ENCODE data around the gene PYGB. TPM values are rescaled to one million over a fixed set of nuclear protein-coding genes. Genes with fewer than 3 reads are reported as not detected.
"Not testable (repeated sequence)": the region's sequence is repeated elsewhere in the genome, so short reads cannot be mapped to it uniquely, and the experiment has no call there.

PYGB gene
- polyA plus RNA-seq, 1 donor, result 24.4 TPM

DNA sequence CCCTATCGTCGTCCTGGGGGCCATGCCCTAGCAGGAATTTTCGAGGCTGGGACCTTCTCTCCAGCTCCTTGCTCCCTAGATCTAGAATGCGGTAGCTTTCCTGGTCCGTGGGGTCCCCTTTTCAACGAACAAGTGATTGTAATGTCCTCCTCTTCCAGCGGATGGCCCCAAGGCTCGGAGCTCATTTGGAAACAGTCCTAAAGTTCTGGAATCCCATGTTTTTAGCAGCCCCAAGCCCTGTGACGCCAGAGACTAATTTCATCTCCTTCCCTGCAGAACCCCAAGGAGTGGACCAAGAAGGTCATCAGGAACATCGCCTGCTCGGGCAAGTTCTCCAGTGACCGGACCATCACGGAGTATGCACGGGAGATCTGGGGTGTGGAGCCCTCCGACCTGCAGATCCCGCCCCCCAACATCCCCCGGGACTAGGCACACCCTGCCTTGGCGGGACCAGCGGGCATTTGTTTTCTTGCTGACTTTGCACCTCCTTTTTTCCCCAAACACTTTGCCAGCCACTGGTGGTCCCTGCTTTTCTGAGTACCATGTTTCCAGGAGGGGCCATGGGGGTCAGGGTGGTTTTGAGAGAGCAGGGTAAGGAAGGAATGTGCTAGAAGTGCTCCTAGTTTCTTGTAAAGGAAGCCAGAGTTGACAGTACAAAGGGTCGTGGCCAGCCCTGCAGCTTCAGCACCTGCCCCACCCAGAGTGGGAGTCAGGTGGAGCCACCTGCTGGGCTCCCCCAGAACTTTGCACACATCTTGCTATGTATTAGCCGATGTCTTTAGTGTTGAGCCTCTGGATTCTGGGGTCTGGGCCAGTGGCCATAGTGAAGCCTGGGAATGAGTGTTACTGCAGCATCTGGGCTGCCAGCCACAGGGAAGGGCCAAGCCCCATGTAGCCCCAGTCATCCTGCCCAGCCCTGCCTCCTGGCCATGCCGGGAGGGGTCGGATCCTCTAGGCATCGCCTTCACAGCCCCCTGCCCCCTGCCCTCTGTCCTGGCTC, 48.5 kb downstream of the PYGB start:
- no peak for DNase-seq (ENCODE audit: low read depth)

DNA sequence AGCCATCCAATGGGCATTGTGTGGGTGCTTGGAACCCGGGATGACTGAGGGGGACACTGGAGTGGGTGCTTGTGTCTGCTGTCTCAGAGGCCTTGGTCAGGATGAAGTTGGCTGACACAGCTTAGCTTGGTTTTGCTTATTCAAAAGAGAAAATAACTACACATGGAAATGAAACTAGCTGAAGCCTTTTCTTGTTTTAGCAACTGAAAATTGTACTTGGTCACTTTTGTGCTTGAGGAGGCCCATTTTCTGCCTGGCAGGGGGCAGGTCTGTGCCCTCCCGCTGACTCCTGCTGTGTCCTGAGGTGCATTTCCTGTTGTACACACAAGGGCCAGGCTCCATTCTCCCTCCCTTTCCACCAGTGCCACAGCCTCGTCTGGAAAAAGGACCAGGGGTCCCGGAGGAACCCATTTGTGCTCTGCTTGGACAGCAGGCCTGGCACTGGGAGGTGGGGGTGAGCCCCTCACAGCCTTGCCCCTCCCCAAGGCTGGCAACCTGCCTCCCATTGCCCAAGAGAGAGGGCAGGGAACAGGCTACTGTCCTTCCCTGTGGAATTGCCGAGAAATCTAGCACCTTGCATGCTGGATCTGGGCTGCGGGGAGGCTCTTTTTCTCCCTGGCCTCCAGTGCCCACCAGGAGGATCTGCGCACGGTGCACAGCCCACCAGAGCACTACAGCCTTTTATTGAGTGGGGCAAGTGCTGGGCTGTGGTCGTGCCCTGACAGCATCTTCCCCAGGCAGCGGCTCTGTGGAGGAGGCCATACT, 49.4 kb downstream of the PYGB start:
- DNase-seq (ENCODE audit: low read depth), result no peak

DNA sequence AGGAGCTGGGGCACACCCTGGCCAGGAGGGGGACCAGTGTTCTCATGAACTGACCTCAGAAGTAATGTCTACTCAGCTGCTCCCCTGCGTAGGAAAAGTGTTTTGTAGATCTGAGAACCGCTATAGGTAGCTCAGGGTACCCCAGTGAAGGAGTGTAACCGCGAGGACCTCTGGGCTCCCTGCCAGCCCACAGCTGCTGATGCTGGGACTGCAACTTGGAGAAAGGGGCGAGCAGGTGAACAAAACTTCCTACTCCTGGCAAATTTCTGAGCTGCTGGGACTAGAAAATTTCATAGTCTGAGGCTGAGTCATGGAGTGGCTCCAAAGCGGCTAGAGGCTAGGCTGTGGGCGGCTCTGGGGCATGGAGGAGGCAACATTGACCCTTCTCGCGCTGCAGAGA, 51.9 kb downstream of the PYGB start:
- DNase-seq (ENCODE audit: low read depth), result no peak

DNA sequence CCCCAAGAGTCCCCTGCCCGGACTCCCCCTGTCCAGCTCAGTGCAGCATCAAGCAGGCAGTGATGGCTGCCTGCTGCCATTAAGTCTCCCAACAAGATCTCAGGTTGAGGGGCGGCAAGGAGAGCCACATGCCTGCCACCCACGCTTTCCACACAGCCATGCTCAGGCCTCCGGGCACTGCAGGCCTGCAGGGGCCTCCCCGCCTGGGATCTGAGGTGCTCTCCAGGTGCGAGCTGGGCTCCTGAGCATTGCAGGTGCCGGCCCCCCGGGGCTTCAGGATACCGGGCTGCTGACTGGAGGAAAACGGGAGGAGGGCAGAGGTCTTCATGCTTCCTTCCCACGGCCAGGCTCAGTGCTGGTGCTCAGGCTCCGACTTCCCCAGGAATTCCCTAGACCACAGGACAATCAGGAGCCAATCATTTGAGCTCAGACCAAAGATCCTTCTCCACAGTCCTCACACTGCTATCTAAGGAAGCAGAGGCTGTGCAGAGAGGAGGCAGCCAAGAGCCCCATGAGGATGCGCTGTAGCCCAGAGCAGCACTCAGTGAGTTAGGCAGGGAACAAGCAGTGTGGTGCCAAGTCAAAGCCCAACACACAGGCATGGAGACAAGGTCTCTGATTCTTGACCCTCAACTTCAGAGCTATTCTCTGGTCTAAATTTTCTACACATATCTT, 52.7 kb downstream of the PYGB start:
- DNase-seq (ENCODE audit: low read depth), result no peak

DNA sequence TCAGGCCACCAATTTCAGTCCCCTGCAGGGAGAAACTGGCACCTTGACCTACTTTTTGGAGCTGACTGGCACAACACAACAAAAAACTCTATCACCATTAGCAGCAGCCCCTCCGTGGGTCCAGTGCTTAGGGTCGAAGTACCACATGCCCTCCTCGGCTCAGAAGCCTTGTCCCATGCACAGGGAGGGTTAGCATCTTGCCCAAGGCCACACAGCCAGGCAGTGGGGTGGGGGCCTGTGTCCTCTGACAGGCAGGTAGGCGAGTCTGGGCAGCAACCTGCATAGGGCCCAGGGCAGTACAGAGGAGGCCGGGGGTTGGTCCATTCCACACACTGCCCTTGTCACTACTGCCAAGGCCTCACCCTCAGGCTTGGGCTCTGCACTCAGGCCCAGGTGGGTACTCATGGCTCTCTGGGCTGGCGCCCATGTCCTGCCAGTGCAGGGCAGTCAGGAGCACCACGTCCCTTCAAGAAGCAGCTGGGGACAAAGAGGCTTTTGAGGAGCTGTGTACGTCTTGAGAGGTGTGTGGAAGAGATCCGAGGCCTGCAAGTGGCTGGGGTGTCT, 53.6 kb downstream of the PYGB start:
- DNase-seq (ENCODE audit: low read depth), result no peak

DNA sequence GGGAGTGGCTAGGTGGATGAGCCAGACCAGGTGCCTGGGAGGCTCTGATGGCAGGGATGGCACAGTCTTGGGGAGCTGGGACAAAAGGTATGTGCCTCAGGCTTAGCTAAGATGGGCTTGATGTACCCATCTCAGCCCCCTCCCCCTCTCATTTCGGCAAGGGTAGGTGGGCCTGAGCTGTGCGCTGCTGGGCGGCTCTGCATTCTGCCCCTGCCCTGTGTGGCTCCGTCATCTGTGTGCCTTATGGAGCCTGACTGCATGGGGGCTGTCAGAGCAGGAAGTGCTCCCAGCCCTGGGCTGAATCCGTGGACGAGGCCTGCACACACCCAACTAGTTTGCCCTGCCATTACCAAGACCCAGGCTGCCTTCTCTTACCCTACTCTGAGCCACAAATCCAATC, 54.7 kb downstream of the PYGB start:
- no peak for DNase-seq (ENCODE audit: low read depth)

DNA sequence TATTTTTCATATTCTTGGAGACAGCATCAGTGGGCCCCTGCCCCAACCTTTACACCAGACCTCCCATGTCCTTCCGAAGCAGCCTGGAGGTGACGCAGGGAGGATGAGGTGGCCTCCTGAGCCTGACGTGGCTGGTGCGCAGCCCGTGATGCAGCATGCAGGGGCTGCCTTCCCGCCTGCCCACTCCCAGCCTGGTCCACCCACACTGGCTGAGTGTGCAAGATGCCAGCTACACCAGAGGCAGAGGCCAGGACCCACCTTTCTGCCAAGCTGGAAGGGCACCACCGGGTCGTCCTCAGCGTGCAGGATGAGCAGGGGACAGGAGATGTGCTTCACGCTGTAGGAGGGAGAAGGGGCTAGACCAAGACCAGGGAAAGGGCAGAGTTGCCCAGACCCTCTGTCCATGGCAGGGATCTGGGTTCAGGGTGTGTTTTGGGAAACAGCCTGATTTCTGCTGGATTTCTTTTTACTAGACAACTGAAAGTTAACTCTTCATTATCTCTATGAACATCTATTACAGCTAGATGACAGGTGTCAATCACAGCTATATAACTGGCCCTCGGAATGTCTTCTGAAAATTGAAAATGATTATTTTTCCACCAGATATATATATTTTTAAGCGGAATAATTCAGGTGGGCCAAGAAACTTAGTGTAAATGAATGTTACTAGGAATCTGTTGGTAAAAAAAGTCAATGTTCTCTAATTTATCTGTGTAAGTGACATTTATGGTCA, 55.6 kb downstream of the PYGB start:
- DNase-seq (ENCODE audit: low read depth), result no peak

DNA sequence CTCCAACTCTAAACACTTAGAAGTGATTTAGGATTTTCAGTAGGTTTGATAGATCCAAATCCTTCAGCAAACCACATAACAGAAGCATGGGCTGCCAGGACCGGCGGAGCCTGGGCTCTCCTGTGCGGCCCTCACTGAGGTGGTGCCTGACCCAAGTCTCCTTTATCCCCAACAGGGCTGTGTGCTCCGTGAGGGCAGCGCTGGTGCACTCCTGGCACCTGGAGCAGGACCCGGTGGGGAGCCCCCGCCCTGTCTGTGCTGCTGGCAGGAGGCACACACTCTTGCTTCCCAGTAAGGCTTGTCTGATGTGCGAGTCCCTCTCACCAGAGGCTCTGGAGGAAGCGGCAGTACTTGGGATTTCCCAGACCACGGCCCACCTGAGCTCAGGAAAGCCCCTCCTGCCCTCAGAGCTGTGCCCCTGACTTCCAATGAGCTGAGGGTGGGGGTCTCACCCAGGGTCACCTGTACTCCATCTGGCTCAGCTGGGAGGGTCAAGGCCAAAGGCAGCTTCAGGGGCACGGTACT, 56.2 kb downstream of the PYGB start:
- no peak for DNase-seq (ENCODE audit: low read depth)

DNA sequence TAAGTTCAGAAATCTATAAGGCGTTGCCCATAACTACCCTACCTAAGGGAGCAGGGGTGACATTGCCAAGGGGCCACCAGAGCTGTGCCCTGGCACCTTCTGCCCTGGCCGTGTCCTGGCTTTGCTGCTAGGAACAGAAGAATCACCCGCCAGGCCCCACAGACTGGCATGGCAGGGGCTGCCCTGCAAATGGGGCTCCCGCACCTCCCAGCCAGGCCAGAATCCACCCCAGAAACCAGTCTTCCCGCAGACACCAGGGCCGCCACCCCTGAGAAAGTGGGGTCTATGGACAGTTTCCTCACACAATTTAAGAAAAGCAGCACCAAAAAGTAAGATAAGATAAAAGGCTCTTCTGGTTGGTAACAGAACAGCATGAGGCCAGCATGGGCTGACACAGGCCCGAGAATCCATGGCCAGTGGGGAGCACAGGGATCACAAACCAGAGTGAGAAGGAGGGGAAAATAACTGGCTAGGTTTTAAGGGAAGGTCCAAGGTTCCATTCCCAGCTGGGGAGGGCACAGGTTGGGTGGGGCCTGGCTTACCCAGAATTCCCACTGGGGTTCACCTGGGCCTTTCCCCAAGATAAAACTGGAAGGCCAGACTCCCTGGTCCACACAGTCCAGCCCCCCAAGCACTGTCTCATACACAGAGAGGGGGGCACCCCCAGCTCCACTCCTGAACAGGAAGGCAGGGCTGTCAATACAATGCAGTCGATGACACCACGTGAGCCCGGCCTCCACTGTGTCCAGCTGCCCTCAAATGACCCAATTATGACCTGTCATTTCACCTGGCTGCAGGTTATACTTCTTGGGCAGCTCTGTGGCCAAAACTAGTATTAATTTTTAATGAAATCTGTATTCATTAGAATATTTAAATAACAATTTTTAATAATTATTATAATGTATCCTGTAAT, 59.4 kb downstream of the PYGB start:
- no peak for DNase-seq (ENCODE audit: low read depth)

DNA sequence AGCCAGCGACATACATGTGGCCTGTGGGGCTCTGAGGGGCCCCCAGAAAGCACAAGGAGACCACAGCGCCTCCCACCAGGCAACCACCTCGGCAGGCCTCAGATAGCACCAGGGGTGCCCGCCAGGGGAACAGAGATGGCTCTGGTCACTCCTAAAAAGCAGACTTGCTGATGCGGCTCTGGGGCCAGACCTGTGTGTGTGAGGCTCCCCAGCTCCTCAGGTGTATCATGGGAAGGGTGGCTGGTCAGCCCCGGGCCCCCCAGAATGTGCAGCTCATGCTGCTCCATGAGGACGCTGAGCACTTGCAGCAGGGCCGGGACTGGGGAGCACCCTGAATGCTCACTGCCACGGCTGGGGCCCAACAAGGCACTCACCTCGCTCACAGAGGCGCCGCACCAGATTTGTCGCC, 60.2 kb downstream of the PYGB start:
- DNase-seq (ENCODE audit: low read depth), result no peak

DNA sequence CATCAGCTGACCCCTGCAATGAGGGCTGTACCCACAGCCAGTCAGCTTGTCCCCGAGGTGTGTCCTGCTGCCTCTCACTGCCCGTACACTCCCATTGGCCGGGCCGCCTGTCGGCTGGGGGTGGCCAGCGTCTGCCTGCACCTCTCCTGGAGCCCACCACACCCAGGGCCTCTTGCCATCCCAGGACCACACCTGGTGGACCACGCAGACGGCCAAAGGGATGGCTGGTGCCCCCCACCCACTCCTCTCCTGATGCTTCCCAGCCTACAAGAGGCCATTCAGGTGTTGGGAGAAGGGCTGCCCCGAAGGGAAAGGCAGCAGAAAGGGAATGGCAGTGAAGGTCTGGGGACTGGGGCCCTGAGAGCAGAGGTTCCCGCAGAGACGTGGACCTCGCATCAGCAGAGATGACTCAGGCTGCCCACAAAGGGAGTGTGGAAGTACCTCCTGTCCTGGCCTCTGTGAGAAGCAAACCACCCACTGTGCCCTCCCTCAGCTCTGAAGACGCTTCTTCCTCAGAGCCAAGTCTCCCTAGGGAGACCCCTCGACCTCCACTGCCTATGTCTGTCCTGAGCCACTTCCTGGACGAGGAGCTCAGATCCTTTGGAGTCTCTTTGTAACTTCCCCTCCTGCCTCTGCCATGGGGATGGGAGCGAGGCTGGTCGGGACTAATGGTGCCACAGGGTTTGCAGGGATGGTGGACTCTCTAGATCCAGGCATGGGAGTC, 60.9 kb downstream of the PYGB start:
- no peak for DNase-seq (ENCODE audit: low read depth)

DNA sequence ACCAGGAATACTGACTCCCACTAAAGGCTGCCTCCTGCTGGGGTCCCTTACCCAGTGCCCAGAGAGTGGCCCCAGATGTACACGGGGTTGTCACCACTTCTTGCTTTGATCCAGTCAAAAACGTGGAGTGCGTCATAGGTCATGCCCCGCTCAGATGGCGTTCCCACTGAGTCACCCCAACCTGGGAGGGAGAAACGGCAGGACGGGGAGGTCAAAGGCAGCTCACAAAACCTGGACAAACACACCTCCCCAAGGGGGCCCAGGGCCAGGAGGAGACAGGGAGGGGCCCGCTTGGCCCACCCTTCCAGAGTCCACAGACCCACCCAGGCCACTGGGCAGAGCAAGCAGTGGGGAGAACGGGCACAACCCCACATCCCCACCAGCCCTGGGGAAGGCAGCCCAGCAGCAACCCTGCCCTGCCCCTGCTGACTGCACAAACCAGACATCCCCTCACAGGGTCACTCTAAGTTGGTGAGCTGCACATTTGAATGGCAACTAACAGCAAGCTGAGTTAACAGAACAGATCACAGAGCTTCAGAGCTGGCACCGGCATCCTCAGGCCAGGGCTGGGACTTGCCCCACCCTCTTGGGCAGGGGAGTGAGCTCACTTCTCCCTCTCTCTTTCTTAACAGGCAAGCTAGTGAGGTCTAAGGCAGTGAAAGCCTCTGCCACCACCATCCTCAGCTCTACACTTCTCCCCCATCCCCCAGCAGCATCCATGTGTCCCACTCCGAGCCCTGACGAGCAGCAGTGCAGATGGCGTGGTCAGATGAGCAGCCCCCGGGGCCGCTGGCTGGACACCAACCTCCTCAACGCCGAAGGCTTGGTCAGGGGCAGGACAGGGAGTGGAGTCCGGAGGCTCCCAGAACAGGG, 61.7 kb downstream of the PYGB start:
- no peak for DNase-seq (ENCODE audit: low read depth)

DNA sequence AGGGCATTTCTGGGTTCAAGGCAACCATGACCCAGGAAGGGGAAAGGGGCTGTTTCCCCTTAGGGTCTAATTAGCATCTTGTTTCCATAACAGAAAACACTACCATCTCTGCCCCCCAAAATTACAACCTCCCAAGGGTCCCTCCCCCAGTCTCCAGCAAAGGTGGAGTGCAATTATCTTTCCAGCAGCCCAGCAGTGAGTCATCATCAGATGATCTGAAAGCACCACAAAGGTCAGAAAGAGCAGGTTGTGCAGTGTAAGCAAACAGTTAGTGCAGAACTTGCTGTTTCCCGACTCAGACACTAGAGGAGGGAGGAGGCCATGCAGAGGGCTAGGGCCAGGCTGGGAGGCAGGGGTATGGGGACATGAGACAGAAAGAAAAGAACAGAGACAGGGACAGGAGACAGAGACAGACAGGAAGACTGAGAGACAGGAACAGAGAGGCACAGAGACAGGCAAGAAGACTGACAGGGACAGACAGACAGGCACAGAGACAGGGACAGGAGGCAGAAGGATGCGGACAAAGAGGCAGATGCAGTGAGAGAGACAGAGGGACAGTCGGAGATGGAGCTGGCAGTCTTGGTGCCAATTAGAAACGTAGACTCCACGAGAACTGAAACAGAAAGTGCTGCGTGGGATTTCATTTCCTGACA, 62.5 kb downstream of the PYGB start:
- DNase-seq (ENCODE audit: low read depth), result no peak

DNA sequence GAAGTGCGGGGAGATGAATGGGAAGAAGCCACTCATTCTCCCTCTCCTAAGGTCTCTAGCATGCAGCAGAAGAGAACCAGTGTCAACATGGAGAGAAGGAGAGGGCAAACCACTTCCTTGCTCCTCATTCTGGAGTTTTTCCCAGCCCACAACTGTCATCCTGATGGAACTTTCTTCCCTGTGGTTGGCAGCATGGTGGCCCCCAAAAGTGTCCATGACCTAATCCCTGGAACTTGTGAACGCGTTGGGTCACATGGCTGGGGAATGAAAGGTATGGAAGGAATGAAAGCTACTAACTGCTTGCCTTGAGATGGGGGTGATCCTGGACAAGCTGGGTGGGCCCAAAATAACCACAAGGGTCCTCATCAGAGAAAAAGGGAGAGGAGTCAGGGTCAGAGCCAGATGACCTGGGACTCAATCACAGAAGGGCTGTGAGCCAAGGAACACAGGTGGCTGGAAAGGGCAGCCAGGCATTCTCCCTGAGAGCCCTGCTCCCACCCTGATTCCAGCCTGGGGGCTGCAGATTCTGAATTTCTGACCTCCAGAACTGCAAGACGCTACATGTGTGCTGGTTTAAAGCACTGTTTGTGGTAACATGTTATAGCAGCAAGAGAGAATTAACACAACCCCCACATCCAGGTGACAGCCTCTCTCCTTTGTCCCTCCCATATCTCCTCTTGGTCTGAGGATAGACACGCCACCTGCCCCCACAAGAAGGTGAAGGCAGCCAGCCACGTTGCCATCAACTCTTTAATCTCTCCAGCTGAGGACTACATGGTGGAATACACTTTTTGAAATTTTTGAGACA, 63.2 kb downstream of the PYGB start:
- no peak for DNase-seq (ENCODE audit: low read depth)

DNA sequence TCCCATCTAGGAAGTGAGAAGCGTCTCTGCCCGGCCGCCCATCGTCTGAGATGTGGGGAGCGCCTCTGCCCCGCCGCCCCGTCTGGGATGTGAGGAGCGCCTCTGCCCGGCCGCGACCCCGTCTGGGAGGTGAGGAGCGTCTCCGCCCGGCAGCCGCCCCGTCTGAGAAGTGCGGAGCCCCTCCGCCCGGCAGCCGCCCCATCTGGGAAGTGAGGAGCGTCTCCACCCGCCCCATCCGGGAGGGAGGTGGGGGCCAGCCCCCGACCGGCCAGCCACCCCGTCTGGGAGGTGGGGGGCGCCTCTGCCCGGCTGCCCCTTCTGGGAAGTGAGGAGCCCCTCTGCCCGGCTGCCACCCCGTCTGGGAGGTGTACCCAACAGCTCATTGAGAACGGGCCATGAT, 64.8 kb downstream of the PYGB start:
- DNase-seq (ENCODE audit: low read depth), result not testable (repeated sequence)

DNA sequence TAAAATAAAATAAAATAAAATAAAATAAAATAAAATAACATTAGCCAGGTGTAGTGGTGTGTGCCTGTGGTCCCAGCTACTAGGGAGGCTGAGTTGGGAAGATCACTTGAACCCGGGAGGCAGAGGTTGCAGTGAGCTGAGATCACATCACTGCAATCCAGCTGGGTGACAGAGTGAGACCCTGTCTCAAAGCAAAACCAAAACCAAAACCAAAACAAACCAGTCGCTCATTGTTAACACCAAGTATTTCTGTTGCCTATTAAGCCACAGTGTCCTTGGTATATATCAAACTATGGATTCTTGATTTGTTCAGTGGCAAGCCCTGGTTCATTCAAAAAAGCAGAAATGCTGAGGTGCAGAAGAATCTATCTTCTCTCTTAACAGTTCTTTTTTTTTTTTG, 65.7 kb downstream of the PYGB start:
- DNase-seq (ENCODE audit: low read depth), result no peak

Measured in forelimb muscle (tissue), 1 donor.